NOMO-1 (cell line): ENCODE data around the gene CCNC.
A peak's percentile ranks its signal among the peaks of the same experiment; 100 is the strongest.
"Not testable (repeated sequence)": the region's sequence is repeated elsewhere in the genome, so short reads cannot be mapped to it uniquely, and the experiment has no call there.

ENCODE experiments used
- DNase-seq, 2 experiments: peaks; one replicate each; lab custom pipeline; 2025; ENCODE audit not compliant: unreplicated experiment in 2 of 2; lab: John Stamatoyannopoulos, UW

CCNC gene

DNA sequence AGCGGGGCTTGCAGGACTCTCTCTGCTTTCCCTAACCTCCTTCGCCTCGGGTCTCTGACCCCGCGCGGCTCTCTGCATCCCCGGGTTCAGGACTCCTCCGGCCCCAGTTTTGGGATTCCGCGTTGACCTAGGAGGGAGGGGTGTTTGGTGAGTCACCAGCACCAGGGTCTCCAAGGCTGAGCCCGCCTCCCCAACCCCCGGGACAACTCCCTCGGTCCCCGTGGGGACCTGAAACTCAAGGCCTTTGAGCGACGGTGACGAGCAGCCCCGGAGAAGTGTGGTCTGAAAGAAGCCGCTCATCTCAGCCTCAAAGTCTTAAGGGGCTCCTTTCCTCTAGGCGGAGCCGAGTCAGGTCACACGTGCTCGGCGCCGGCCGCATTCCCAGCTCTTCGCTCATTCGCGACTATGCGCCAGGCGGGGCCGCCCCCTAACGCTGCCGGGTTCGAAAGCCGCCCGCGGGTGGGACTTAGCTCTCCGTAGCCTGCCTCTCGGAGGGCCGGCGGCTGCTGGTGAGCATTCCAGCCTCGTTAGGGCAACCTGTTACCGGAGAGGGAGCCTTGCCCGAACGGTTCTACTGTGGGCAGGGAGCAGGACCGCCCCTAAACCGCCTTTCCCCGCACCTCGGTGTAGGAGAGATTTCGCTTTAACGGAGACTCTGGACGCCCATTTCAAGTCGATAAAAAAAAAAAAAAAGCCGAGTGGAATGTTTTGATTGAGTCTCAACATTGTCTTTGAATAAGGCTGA, 35.1 kb upstream of the CCNC start:
- DNase-seq = no peak

DNA sequence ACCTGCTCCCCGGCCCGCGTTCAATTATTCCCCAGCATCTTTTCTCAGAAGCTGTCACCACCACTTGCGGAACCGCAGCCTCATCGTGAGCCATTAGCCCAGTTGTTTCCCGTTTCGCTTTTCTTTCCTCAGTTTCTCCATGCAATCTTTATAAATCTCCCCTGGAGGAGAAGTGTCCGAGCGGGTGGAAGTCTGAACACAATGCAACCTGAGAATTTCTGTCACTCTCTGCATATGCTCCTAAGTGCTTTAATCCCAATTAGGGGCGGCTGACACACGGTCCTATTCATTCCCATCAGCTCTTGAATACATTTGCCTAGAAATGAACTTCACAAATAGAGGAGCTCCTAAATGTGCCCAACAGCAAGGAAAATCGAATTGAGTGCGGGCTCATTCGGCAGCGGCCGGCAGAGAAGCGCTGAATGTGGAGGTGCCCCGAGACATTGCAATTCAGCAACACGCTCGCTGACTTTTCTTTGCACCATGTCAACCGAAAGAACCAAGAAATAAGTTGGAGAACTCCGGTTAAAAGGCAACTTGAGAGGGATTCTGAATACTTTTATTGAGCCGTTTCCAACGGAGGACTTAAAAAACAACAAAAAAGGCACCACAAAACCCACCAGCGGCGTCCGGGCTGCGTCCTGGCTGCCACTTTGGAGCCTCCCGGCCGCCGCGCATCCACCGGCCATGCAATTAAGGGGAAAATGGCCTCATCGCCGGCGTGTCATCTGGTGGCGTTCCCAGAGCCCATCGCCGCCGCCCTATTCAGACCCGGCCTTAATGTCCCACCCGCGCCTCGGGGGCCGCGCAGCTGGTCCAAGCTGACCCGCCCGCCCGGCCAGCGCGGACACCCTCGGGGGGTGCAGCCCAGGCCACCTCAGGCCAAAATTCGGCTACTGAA, 34.3 kb upstream of the CCNC start:
- DNase-seq = no peak

DNA sequence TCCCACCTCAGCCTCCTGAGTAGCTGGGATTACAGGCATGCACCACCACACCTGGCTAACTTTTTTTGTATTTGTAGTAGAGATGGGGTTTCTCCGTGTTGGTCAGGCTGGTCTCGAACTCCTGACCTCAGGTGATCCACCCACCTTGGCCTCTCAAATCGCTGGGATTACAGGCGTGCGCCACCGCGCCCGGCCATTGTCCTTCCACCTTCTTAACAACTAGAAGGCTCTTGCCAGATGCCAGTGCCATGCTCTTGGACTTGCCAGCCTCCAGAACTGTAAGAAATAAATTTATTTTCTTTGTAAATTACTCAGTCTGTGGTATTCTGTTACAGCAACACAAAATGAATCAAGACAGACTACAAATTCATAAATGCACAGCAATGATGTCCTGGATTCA, 26.2 kb upstream of the CCNC start:
- DNase-seq = not testable (repeated sequence)

DNA sequence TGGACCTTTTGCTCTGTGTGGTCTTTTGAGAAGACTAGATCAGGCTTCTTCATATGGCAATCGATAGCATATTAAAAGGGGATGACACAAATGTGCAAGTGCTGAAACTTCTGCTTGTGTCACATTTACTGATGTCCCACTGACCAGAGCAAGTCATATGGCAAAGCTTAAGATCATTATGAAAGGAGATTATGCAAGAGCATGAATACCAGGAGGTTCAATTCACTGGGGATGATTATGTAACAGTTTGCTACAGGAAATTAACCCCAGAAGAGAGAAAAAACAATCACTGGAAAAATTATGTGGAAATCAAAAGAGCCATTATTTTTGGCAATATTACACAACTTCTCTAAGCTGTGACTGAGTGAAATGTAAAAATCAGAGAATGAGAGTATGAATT, 24.4 kb upstream of the CCNC start:
- DNase-seq = peak; percentile 72 to 97

DNA sequence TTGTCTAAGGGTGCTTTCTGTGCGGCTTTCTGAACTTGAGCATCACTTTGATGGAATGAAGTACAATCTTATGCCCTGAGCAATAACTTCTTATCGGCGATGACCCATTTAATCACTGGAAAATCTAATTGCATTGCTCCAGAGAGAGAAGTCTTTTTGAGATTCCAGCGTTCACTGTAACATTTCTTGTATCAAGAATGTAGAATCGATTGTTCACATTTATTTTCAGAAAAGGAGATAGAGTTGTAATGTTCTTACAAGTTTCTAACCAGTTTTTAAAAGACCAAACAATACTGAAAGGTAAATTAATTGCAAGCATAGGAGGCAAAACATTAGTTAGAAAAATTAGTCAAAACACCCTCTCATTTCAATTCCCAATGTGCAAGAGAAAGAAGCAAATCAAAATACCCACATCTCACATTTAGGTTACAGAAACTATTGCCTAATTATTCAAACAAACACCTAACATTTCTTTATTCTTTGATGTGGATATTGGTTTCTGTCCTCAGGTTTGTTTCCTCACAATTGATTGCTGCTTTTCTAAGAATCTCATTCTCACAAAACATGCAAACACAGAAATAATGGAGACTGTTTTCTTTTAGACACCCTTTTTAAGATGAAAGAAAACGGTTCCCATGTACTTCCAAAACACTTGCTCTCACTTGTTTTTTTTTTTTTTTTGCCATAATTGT, 23.4 kb upstream of the CCNC start:
- DNase-seq = no peak

DNA sequence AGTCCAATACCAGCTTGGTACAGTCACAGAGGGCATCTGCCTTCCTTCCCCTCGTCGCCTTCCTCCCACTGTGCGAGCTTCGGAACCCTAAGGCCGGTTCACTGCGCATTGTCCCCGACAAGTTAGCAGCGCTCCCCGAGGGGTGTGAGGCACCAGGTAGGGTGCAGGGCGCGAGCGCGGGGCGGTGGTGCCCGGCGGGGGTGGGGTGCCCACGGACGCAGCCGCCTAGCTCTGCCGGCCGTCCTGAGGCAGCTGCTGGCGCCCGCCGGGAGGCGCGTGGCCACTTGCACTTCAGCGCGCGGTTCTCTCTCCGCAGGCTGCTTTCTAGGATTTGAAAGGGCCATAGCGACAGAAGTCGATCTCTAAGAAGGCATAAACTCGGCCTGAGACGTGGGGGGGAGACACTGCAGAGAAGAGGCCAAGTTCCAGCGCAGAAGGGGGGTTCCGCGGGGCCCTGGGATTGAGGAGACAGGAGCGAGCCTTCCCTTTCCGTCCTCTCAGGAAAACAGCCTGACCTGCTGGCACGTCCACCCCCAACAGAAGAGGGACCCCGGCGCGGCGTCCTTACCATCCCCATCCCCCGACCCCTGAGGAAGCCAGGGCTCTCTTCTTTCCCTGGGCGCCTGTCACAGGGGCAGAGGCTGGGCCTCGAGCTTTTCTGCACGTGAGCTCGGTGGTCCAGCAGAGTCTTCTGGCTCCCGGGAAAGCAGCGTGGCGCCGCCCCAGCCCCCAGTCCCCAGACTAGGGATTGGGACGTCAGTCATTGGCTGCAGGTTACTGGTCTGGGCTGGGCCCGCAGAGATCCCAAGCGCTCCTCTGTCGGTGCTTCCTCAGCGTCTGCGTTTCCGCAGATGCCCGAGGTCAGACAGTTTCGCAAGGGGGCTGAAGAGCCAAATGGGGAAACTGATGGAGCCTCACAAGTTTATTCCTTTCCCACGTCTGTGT, 22.5 kb upstream of the CCNC start:
- no peak for DNase-seq

DNA sequence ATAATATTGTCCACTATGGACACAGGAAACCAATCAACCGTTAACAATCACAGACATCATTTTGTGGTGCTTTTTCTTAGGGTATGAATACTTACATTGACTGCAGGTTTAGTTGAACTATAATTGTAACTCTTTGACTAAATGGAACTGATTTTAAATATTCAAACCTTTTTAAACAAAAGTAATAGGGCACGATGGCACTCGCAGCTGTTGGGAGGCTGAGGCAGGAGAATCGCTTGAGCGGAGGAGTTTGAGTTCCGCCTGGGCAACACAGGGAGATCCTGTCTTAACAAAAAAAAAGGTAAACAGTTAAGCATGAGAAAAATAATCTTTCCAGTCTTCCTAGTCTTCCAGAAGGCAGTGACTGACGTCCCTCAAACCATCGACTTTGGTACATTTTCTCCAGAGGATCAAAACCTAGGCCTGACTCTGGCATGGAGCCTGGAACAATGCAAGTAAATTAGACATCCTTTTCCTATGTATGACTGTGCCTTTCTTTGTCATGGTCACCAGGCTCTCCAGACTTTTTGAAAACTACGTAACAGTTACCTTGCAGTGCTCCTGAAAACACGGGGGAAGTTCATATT, 21.5 kb upstream of the CCNC start:
- DNase-seq = no peak

DNA sequence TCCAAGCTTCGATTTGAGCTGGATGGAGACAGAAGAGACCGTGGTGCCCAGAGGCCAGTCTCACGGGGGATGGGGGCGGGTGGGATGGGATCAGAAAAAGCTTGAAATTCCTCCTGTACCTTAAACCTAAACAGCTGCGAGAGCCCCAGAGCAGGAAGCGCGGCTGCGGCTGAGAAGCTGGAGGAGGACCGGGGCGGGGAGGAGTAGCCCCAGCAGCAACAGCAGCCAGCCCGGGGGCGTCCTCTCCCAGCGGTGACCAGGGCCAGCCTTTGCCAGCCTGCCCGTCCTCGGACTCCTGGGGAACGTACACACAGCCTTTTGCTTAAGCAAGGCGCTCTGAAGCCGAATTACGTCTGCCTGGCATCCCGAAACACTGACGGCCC, 20.8 kb upstream of the CCNC start:
- no peak for DNase-seq

DNA sequence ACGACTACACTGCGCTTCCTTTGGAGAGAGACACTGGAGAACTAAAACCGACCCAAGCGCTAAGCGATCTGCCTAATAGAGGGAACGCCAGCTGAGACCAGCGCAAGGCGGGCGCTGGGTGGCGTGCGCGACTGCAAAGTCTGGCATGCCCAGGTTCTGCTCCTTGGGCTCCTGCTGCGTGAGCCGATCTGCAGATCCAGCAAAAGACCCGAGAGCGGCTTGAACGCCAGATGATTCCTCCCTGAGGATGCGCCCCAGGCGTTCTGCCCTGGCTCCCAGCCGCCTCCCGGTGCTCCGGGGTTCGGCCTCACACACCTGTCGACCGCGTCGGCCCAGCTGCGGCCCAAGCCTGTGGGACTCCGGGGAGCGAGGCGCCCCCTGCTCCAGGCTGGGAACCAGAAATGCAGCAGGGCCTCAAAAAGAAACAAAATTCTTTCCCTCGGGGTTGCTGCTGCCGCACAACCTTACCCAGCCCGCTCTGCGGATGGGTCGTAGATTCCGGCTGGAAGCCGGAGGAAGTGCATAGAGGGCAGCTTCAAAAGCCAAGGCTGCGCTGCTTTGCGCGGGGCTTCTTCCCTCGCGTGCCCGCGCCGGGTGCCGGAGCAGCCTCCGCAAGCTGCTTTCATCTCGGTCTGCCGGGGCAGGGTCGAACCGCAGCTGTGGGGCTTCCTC, 20.3 kb upstream of the CCNC start:
- peak; percentile 72 to 76 for DNase-seq

DNA sequence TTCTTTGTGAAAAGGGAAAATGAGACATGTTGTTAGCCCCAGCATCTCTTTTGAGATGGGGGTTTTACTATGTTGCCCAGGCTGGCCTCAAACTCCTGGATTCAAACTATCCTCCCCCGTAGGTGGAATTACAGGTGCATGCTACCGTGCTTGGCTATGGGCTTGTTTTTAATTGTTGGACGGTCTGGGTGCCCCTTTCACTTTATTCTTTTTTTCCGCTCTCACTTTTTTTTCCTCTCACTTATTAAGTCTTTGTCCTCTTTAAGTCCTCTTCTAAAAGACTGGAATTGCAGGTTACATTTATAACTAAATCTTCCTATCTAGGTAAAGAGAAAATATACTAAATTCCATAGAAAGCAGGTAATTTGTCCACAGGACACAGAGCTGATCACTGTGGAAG, 19.3 kb upstream of the CCNC start:
- DNase-seq = no peak

DNA sequence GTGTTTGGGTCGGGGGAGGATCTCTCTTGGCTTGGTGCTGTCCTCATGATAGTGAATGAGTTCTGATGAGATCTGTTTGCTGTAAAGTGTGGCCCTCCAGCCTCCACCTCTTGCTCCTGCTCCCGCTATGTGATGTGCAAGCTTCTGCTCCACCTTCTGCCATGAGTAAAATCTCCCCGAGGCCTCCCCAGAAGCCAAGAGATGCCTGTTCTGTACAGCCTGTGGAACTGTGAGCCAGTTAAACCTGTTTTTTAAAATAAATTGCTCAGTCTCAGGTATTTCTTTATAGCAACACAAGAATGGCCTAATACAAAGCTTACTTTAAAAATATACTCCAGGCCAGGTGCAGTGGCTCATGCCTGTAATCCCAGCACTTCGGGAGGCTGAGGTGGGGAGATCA, 11.3 kb upstream of the CCNC start:
- no peak for DNase-seq

DNA sequence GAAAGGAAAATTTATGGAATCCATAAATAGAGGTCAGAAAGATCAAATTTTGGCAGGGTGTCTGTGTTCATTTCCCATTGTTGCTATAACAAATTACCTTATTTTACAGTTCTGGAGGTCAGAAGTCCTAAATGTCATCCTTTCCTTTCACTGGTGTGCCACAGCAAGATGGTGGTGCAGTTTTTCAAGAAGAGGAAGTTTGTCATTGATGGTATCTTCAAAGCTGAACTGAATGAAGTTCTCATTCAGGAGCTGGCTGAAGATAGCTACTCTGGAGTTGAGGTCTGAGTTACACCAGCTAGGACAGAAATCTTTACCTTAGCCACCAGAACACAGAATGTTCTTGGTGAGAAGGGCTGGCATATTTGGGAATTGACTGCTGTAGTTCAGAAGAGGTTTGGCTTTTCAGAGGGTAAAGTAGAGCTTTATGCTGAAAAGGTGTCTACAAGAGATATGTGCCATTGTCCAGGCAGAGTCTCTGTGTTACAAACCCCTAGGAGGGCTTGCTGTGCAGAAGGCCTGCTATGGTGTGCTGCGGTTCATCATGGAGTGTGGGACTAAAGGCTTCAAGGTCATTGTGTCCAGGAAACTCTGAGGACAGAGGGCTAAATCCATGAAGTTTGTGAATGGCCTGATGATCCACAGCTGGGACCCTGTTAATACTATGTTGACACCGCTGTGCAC, 7.2 kb upstream of the CCNC start:
- DNase-seq = no peak

DNA sequence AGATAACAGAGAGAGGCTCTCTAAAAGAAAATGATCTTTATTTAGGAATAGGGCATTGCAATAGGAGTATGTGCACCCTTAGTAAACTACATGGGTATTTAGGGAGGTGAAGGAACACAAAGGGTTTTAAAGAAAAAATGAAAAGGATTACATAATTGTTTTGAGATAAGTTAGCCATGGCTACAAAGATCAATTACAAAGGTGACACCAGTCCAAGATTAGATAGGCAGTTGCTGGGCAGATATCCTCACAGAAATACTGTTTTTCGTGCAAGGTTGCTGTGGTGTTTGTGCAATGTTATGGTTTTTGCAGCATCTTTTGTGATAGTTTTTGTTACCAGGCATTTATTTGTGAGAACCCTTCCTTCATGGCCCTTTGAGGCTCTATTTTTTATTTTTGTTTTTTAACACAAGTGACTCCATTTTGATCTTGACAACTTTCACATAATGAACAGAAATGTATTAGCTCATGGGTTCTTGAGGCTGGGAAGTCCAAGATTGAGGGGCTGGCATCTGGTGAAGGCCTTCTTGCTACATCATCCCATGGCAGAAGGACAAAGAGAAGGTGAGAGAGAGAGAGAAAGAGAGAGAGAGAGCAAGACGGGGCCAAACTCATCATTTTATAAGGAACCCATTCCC, 5.6 kb upstream of the CCNC start:
- no peak for DNase-seq

DNA sequence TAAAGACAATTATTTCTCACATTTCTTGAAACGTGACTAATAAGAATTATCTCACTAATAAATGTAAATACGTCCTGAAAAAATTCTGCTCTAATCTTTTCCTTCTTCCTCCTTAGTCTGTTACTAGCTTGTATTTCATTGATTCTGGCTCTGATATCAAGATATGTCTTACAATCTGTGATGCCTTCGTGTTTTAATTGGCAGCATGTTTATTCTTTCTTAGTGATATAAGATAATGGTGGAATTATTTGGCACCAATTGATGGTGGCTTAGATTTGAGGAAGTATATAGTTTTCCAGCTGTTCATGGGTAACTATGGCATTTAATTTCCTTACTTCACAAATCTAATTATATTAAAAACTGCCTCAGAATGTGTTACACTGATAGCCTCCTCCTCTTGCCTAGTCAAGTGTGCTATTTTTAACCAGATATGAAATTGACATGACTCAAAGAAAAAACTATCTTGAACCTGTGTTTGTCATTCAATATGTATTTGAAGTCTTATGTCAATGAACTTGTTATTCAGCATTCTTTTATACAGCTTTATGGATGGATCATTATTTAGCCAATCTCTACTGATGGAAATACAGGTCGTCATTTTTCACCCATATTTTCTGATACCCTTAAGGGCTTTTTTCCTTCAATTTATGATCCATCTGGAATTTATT, 5.3 kb downstream of the CCNC start:
- no peak for DNase-seq

DNA sequence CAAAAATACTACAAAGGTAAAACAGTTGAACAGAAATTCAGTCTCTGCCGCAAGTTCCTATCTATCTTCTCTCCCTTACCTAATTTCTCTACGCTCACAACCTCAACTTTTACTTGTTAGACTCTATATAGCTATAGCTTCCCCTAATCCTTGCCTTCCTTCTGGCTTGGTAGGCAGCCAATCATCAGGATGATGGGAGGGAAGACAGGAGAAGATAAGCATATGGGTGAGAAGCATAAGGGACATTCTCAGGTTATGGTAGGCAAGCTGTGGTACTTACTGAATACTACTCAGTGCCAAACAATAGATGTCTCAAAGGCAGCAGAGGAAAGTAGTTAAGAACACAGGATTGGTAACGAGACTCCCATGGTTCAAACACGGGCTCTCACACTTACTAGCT, 7.8 kb downstream of the CCNC start:
- no peak for DNase-seq

DNA sequence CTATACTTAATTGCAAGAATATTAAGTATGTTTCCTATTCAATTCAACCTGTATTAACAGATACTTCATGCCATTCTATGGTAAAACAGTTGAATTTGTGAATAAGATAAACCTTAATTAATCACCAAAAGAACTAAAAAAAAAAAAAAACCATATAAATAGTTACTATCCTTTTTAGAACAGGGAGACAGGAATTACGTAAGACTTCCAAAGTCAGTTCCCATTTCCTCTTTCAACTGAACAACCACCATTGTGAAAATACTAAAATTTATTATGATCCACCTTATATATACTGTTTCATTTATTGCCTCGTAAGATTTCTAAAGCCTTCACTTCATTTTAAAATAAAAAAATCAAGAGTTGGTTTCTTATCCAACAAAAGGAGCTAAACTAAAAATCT, 9.4 kb downstream of the CCNC start:
- DNase-seq = peak in 1 of 2 experiments; percentile 9

DNA sequence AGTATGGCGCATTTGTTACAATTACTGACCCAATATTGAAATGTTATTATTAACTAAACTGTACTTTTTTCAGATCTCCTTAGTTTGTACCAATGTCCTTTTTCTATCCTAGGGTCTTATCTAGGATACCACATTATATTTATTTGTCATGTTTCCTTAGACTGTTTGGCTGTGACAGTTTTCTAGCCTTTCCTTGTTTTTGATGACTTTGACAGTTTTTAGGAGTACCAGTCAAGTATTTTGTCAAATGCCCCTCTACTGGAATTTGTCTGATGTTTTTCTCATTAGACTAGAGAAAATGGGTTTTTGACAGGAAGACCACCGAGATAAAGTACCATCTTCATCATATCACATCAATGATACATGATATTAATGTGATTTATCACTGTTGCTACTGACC, 14.6 kb downstream of the CCNC start:
- DNase-seq = no peak
